ENCODE data around the gene KCNJ3. TPM values are rescaled to one million over a fixed set of nuclear protein-coding genes. Genes with fewer than 3 reads are reported as not detected.

Gene KCNJ3
- polyA plus RNA-seq, 3 donors = not detected

- no peak overlapping the region for H3K27ac Mint-ChIP-seq
- TF ChIP-seq, protein P1, sequence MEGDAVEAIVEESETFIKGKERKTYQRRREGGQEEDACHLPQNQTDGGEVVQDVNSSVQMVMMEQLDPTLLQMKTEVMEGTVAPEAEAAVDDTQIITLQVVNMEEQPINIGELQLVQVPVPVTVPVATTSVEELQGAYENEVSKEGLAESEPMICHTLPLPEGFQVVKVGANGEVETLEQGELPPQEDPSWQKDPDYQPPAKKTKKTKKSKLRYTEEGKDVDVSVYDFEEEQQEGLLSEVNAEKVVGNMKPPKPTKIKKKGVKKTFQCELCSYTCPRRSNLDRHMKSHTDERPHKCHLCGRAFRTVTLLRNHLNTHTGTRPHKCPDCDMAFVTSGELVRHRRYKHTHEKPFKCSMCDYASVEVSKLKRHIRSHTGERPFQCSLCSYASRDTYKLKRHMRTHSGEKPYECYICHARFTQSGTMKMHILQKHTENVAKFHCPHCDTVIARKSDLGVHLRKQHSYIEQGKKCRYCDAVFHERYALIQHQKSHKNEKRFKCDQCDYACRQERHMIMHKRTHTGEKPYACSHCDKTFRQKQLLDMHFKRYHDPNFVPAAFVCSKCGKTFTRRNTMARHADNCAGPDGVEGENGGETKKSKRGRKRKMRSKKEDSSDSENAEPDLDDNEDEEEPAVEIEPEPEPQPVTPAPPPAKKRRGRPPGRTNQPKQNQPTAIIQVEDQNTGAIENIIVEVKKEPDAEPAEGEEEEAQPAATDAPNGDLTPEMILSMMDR (IDR thresholded peaks at IDR 0.05) = no peak
- H2AFZ ChIP-seq (ENCODE audit: insufficient read depth, low read depth, low read length, poor library complexity, severe bottlenecking) = no peak overlapping the region
- H3K9me3 ChIP-seq (replicated peaks in 1 of 2; ENCODE audit: control insufficient read depth in 1 of 2, insufficient read depth in 1 of 2, low read length in 2 of 2) = peaks cover 0 to 3% of the 10 kb centered on the region in 2 donors
- intact Hi-C loops (cut with micrococcal nuclease) = no loop called here
- 100% methylated on average over 1 of the region's 1 CpG for WGBS (ENCODE audit: insufficient coverage)
- no peak overlapping the region for H3K27ac ChIP-seq (ENCODE audit: low read depth in 1 of 2, low read length in 2 of 2)
- H3K4me1 Mint-ChIP-seq = no peaks in the 10 kb centered on the region
- peaks cover 0 to 4% (median 0%) of the 10 kb centered on the region in 7 donors for H3K9me3 Mint-ChIP-seq
- no peaks in the 10 kb centered on the region for H3K79me2 ChIP-seq (ENCODE audit: insufficient read depth, low read length)
- H3K4me1 ChIP-seq (ENCODE audit: control insufficient read depth in 1 of 2, insufficient read depth in 2 of 2, low read length in 2 of 2) = no peaks in the 10 kb centered on the region
- H3K4me2 ChIP-seq (replicated peaks; ENCODE audit: extremely low read depth, low read length, poor library complexity, severe bottlenecking) = no peak overlapping the region
- no peaks in the 10 kb centered on the region for H3K36me3 ChIP-seq (replicated peaks in 1 of 2; ENCODE audit: control insufficient read depth in 1 of 2, insufficient read depth in 2 of 2, low read length in 2 of 2)
- no peaks in the 10 kb centered on the region for H3K36me3 Mint-ChIP-seq
- H3K4me3 Mint-ChIP-seq = no peak overlapping the region
- no peaks in the 10 kb centered on the region for H3K27me3 ChIP-seq (ENCODE audit: control insufficient read depth in 2 of 2, insufficient read depth in 2 of 2, low read length in 2 of 2)
- H4K20me1 ChIP-seq (ENCODE audit: insufficient read depth, low read length) = no peaks in the 10 kb centered on the region
- no peak overlapping the region for H3K9ac ChIP-seq (ENCODE audit: insufficient read depth, low read length, poor library complexity, severe bottlenecking)
- H3K4me3 ChIP-seq (replicated peaks in 1 of 3; ENCODE audit: low read depth in 2 of 3, low read length in 3 of 3) = no peak overlapping the region
- DNase-seq = no peak
- H3K27me3 Mint-ChIP-seq (ENCODE audit: low read depth in 3 of 3) = no peaks in the 10 kb centered on the region
Observed at GRCh38 chr2:154814856-154815255, 116.4 kb downstream of the KCNJ3 start.

- no peak overlapping the region for H3K27ac Mint-ChIP-seq
- TF ChIP-seq, protein P1 (IDR thresholded peaks at IDR 0.05) = no peak
- 60% methylated on average over 1 of the region's 2 CpGs for WGBS (ENCODE audit: insufficient coverage)
Observed at GRCh38 chr2:154825358-154825757, 126.9 kb downstream of the KCNJ3 start.

More at GRCh38 chr2:154825358-154825757, 126.9 kb downstream of the KCNJ3 start:
- Mint-ChIP-seq H3K4me1 (no peaks in the 10 kb centered on the region), H3K36me3 (no peaks in the 10 kb centered on the region), H3K9me3 (peaks cover 0 to 5% (median 0%) of the 10 kb centered on the region in 7 donors), H3K4me3 (no peak overlapping the region), H3K27me3 (ENCODE audit: low read depth in 3 of 3) (peaks cover 0 to 2% (median 1%) of the 10 kb centered on the region in 3 donors)
- intact Hi-C loops (cut with micrococcal nuclease) = no loop called here
- no peak overlapping the region for H2AFZ ChIP-seq (ENCODE audit: insufficient read depth, low read depth, low read length, poor library complexity, severe bottlenecking)
- H4K20me1 ChIP-seq (ENCODE audit: insufficient read depth, low read length) = no peaks in the 10 kb centered on the region
- no peak overlapping the region for H3K9ac ChIP-seq (ENCODE audit: insufficient read depth, low read length, poor library complexity, severe bottlenecking)
- no peak overlapping the region for H3K27ac ChIP-seq (ENCODE audit: low read depth in 1 of 2, low read length in 2 of 2)
- H3K4me3 ChIP-seq (replicated peaks in 1 of 3; ENCODE audit: low read depth in 2 of 3, low read length in 3 of 3) = no peak overlapping the region
- no peak overlapping the region for H3K4me2 ChIP-seq (replicated peaks; ENCODE audit: extremely low read depth, low read length, poor library complexity, severe bottlenecking)
- H3K79me2 ChIP-seq (ENCODE audit: insufficient read depth, low read length) = no peaks in the 10 kb centered on the region
- no peaks in the 10 kb centered on the region for H3K9me3 ChIP-seq (replicated peaks in 1 of 2; ENCODE audit: control insufficient read depth in 1 of 2, insufficient read depth in 1 of 2, low read length in 2 of 2)
- no peaks in the 10 kb centered on the region for H3K36me3 ChIP-seq (replicated peaks in 1 of 2; ENCODE audit: control insufficient read depth in 1 of 2, insufficient read depth in 2 of 2, low read length in 2 of 2)
- DNase-seq = no peak
- H3K27me3 ChIP-seq (ENCODE audit: control insufficient read depth in 2 of 2, insufficient read depth in 2 of 2, low read length in 2 of 2) = no peaks in the 10 kb centered on the region
- no peaks in the 10 kb centered on the region for H3K4me1 ChIP-seq (ENCODE audit: control insufficient read depth in 1 of 2, insufficient read depth in 2 of 2, low read length in 2 of 2)

All from CD14-positive monocyte (primary cell).